ENCODE data around the gene KIAA0319L.

Gene KIAA0319L

DNA sequence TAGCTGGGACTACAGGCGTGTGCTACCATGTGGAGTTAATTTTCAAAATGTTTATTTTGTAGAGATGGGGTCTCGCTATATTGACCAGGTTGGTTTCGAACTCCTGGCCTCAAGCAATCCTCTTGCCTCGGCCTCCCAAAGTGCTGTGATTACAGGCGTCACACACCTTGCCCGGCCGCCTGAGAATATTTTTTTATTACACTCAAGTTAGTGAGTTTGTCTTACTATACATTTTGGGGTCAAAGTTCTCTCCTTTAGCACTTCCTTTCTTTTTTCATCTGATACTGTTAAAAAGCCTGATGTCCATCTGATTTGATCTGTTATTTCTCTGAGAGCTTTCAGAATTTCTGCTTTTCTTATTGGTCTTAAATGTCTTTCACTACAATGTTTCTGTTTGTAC lies 128.8 kb downstream of the KIAA0319L start:
- Histone ChIP-seq H3K9ac (ENCODE audit: low read depth, low read length) (no peak overlapping the region), H3K36me3 (ENCODE audit: insufficient read depth, low read length) (peaks cover 16% of the 10 kb centered on the region), H3K27me3 (ENCODE audit: insufficient read depth, low read length, poor library complexity) (no peaks in the 10 kb centered on the region), H3K4me2 (ENCODE audit: insufficient read depth, low read length) (no peak overlapping the region), H3K4me1 (ENCODE audit: insufficient read depth, low read length) (no peaks in the 10 kb centered on the region), H4K20me1 (ENCODE audit: insufficient read depth, low read length) (no peaks in the 10 kb centered on the region), H2AFZ (ENCODE audit: low read depth, low read length) (no peak overlapping the region), H3K79me2 (ENCODE audit: insufficient read depth, low read length) (no peaks in the 10 kb centered on the region), H3K27ac (ENCODE audit: low read length) (no peak overlapping the region), H3K9me3 (ENCODE audit: insufficient read depth, low read length, severe bottlenecking) (no peaks in the 10 kb centered on the region), H3K4me3 (ENCODE audit: low read depth in 1 of 2, low read length in 2 of 2) (no peak overlapping the region)
- ATAC-seq (ENCODE audit: insufficient read depth, low read depth), result no peak
- TF ChIP-seq, protein P1, sequence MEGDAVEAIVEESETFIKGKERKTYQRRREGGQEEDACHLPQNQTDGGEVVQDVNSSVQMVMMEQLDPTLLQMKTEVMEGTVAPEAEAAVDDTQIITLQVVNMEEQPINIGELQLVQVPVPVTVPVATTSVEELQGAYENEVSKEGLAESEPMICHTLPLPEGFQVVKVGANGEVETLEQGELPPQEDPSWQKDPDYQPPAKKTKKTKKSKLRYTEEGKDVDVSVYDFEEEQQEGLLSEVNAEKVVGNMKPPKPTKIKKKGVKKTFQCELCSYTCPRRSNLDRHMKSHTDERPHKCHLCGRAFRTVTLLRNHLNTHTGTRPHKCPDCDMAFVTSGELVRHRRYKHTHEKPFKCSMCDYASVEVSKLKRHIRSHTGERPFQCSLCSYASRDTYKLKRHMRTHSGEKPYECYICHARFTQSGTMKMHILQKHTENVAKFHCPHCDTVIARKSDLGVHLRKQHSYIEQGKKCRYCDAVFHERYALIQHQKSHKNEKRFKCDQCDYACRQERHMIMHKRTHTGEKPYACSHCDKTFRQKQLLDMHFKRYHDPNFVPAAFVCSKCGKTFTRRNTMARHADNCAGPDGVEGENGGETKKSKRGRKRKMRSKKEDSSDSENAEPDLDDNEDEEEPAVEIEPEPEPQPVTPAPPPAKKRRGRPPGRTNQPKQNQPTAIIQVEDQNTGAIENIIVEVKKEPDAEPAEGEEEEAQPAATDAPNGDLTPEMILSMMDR (IDR thresholded peaks at IDR 0.05; ENCODE audit: borderline replicate concordance, extremely low read depth, low read length, poor library complexity, severe bottlenecking), result no peak
- TF ChIP-seq EZH2 (IDR thresholded peaks at IDR 0.05; ENCODE audit: borderline replicate concordance, low read depth, low read length, severe bottlenecking), result no peak
- DNase-seq, result no peak

- Histone ChIP-seq H2AFZ (ENCODE audit: low read depth, low read length) (no peak overlapping the region), H3K36me3 (ENCODE audit: insufficient read depth, low read length) (peaks cover 10% of the 10 kb centered on the region; the same call in 1 of the 2 replicates), H3K79me2 (ENCODE audit: insufficient read depth, low read length) (no peaks in the 10 kb centered on the region), H3K4me1 (ENCODE audit: insufficient read depth, low read length) (no peaks in the 10 kb centered on the region), H3K4me3 (ENCODE audit: low read depth in 1 of 2, low read length in 2 of 2) (no peak overlapping the region), H3K27ac (ENCODE audit: low read length) (no peak overlapping the region), H3K27me3 (ENCODE audit: insufficient read depth, low read length, poor library complexity) (no peaks in the 10 kb centered on the region), H3K9me3 (ENCODE audit: insufficient read depth, low read length, severe bottlenecking) (no peaks in the 10 kb centered on the region), H3K9ac (ENCODE audit: low read depth, low read length) (no peak overlapping the region), H4K20me1 (ENCODE audit: insufficient read depth, low read length) (no peaks in the 10 kb centered on the region), H3K4me2 (ENCODE audit: insufficient read depth, low read length) (no peak overlapping the region)
- DNase-seq (no peak), ATAC-seq (ENCODE audit: insufficient read depth, low read depth) (no peak)
- TF ChIP-seq, protein P1 (IDR thresholded peaks at IDR 0.05; ENCODE audit: borderline replicate concordance, extremely low read depth, low read length, poor library complexity, severe bottlenecking), result no peak
- no peak for TF ChIP-seq EZH2 (IDR thresholded peaks at IDR 0.05; ENCODE audit: borderline replicate concordance, low read depth, low read length, severe bottlenecking)
Observed at GRCh38 chr1:35426097-35426586, 131.1 kb downstream of the KIAA0319L start.

- TF ChIP-seq EZH2 (IDR thresholded peaks at IDR 0.05; ENCODE audit: borderline replicate concordance, low read depth, low read length, severe bottlenecking), result no peak
- TF ChIP-seq, protein P1 (IDR thresholded peaks at IDR 0.05; ENCODE audit: borderline replicate concordance, extremely low read depth, low read length, poor library complexity, severe bottlenecking), result no peak
- H4K20me1 ChIP-seq (ENCODE audit: insufficient read depth, low read length), result no peaks in the 10 kb centered on the region
- no peaks in the 10 kb centered on the region for H3K9me3 ChIP-seq (ENCODE audit: insufficient read depth, low read length, severe bottlenecking)
- no peak overlapping the region for H3K27ac ChIP-seq (ENCODE audit: low read length)
- H3K79me2 ChIP-seq (ENCODE audit: insufficient read depth, low read length), result no peaks in the 10 kb centered on the region
- no peak overlapping the region for H2AFZ ChIP-seq (ENCODE audit: low read depth, low read length)
- H3K9ac ChIP-seq (ENCODE audit: low read depth, low read length), result no peak overlapping the region
- ATAC-seq (ENCODE audit: insufficient read depth, low read depth) (no peak), DNase-seq (no peak)
- no peaks in the 10 kb centered on the region for H3K4me1 ChIP-seq (ENCODE audit: insufficient read depth, low read length)
- H3K4me2 ChIP-seq (ENCODE audit: insufficient read depth, low read length), result no peak overlapping the region
- peaks cover 51% of the 10 kb centered on the region for H3K36me3 ChIP-seq (ENCODE audit: insufficient read depth, low read length)
- no peak overlapping the region for H3K4me3 ChIP-seq (ENCODE audit: low read depth in 1 of 2, low read length in 2 of 2)
- no peaks in the 10 kb centered on the region for H3K27me3 ChIP-seq (ENCODE audit: insufficient read depth, low read length, poor library complexity)
Observed at GRCh38 chr1:35408925-35409324, 148.3 kb downstream of the KIAA0319L start.

DNA sequence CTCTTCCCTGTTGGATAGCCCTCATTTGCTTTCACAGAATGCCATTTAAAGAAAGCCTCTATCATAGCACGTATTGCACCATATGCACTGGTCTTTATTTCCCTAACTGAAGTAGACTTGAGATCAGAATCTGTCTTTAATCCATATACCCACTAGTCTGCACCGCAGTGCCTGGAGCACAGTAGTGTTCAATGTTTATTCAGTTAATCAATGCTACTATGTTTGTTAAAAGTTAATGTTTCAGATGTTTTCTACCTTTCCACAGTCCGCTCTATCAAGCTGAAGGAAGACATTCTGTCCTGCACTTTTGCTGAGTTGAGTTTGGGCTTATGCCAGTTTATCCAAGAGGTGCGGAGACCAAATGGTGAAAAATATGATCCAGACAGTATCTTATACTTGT lies 149.5 kb downstream of the KIAA0319L start:
- no peaks in the 10 kb centered on the region for H3K27me3 ChIP-seq (ENCODE audit: insufficient read depth, low read length, poor library complexity)
- no peak for ATAC-seq (ENCODE audit: insufficient read depth, low read depth)
- H4K20me1 ChIP-seq (ENCODE audit: insufficient read depth, low read length), result no peaks in the 10 kb centered on the region
- no peaks in the 10 kb centered on the region for H3K4me1 ChIP-seq (ENCODE audit: insufficient read depth, low read length)
- H3K79me2 ChIP-seq (ENCODE audit: insufficient read depth, low read length), result no peaks in the 10 kb centered on the region
- no peak overlapping the region for H2AFZ ChIP-seq (ENCODE audit: low read depth, low read length)
- no peaks in the 10 kb centered on the region for H3K9me3 ChIP-seq (ENCODE audit: insufficient read depth, low read length, severe bottlenecking)
- TF ChIP-seq EZH2 (IDR thresholded peaks at IDR 0.05; ENCODE audit: borderline replicate concordance, low read depth, low read length, severe bottlenecking), result no peak
- TF ChIP-seq, protein P1 (IDR thresholded peaks at IDR 0.05; ENCODE audit: borderline replicate concordance, extremely low read depth, low read length, poor library complexity, severe bottlenecking), result no peak
- H3K27ac ChIP-seq (ENCODE audit: low read length), result no peak overlapping the region
- no peak overlapping the region for H3K9ac ChIP-seq (ENCODE audit: low read depth, low read length)
- no peak overlapping the region for H3K4me3 ChIP-seq (ENCODE audit: low read depth in 1 of 2, low read length in 2 of 2)
- H3K36me3 ChIP-seq (ENCODE audit: insufficient read depth, low read length), result peaks cover 57% of the 10 kb centered on the region
- DNase-seq, result no peak
- no peak overlapping the region for H3K4me2 ChIP-seq (ENCODE audit: insufficient read depth, low read length)
